HepG2 (cell line): ENCODE results near the gene SRD5A3.

ENCODE experiments used
- ATM ChIP-seq: fragments of 450-650 bp; IDR thresholded peaks from 2 replicates; pipeline ENCODE4 v1.7.1; 2017; ENCODE audit warnings: mild to moderate bottlenecking, borderline replicate concordance
- CREM ChIP-seq, 2 experiments: sonication (generic) in 1 of 2; formaldehyde crosslinking in 1 of 2; IDR thresholded peaks; 2 replicates each; pipeline versions ENCODE4 v1.4.0 to v1.6.1; 2016 to 2020; ENCODE audit warnings: antibody characterized with exemption in 1 of 2, mild to moderate bottlenecking in 1 of 2, missing genetic modification reagents in 1 of 2
- DNMT1 ChIP-seq: sonication (generic); formaldehyde crosslinking; IDR thresholded peaks from 2 replicates; pipeline ENCODE4 v1.5.1; 2020; ENCODE audit warnings: mild to moderate bottlenecking, missing genetic modification reagents
- EP300 ChIP-seq, 3 experiments: sonication (generic) in 1 of 3; formaldehyde crosslinking in 1 of 3; IDR thresholded peaks; 2 replicates each; pipeline versions ENCODE4 v1.5.1 to v1.6.1; 2011 to 2020; ENCODE audit warnings: low read depth in 2 of 3, low read length in 2 of 3, borderline replicate concordance in 1 of 3, improper control_type of control experiment in 1 of 3, mild to moderate bottlenecking in 1 of 3, missing genetic modification reagents in 1 of 3, moderate library complexity in 1 of 3
- FOXK1 ChIP-seq: sonication (generic); formaldehyde crosslinking; IDR thresholded peaks from 2 replicates; pipeline ENCODE4 v1.4.0; 2020; ENCODE audit warnings: low read depth, missing genetic modification reagents, borderline replicate concordance
- KLF13 ChIP-seq: sonication (generic); formaldehyde crosslinking; IDR thresholded peaks from 2 replicates; pipeline ENCODE4 v1.4.0; 2020; ENCODE audit warnings: mild to moderate bottlenecking, missing genetic modification reagents
- MAX ChIP-seq: IDR thresholded peaks from 2 replicates; pipeline ENCODE4 v1.6.1; 2012; ENCODE audit warnings: inconsistent platforms
- NFIC ChIP-seq: IDR thresholded peaks from 2 replicates; pipeline ENCODE4 v1.6.1; 2012; ENCODE audit warnings: mild to moderate bottlenecking, low read length, inconsistent platforms
- POLR2A ChIP-seq, 2 experiments: IDR thresholded peaks; 2 replicates each; pipeline ENCODE4 v1.6.1; 2011; ENCODE audit warnings: low read depth in 2 of 2, low read length in 2 of 2, mild to moderate bottlenecking in 1 of 2, moderate library complexity in 1 of 2; ENCODE audit not compliant: insufficient read depth in 1 of 2
- ZKSCAN1 ChIP-seq: fragments of 150-350 bp; IDR thresholded peaks from 2 replicates; pipeline ENCODE4 v1.6.1; 2014; ENCODE audit warnings: low read length
- ZNF317 ChIP-seq: sonication (generic); formaldehyde crosslinking; IDR thresholded peaks from 2 replicates; pipeline ENCODE4 v1.5.0; 2020; ENCODE audit warnings: mild to moderate bottlenecking, missing genetic modification reagents
- ZNF446 ChIP-seq: sonication (generic); formaldehyde crosslinking; IDR thresholded peaks from 2 replicates; pipeline ENCODE4 v1.5.0; 2020; ENCODE audit warnings: mild to moderate bottlenecking, missing genetic modification reagents
- ZNF598 ChIP-seq: sonication (generic); formaldehyde crosslinking; IDR thresholded peaks from 2 replicates; pipeline ENCODE4 v1.5.1; 2020; ENCODE audit warnings: mild to moderate bottlenecking, missing genetic modification reagents, borderline replicate concordance

GRCh38 chr4:55407764-55408163 is 61.7 kb downstream of the SRD5A3 start:
- TF ChIP-seq ZNF317 (CRISPR knock-in tag) (no peak), ZKSCAN1 (no peak), MAX (no peak), KLF13 (no peak), CREM (IDR thresholded peaks at IDR 0.05) (no peak), CREM (CRISPR knock-in tag; IDR thresholded peaks at IDR 0.05) (no peak), NFIC (no peak), ATM (no peak), DNMT1 (CRISPR knock-in tag) (no peak), FOXK1 (CRISPR knock-in tag) (no peak), ZNF598 (CRISPR knock-in tag) (no peak), EP300 (IDR thresholded peaks at IDR 0.05; ENCODE audit: low read depth in 2 of 2, low read length in 2 of 2) (no peak), EP300 (CRISPR knock-in tag; IDR thresholded peaks at IDR 0.05; ENCODE audit: borderline replicate concordance) (no peak), ZNF446 (CRISPR knock-in tag) (no peak), POLR2A (IDR thresholded peaks at IDR 0.05; ENCODE audit: insufficient read depth in 1 of 2, low read depth in 2 of 2, low read length in 2 of 2) (no peak)
